Epidermal melanocyte (primary cell): ENCODE measurements around the gene BCL2.

Experiments used
- DNase-seq: peaks from one replicate; pipeline ENCODE4 v3.0.0; 2011; ENCODE audit warnings: low spot score; ENCODE audit not compliant: insufficient read length

Gene BCL2

GRCh38 chr18:63311118-63312018 is 8.2 kb downstream of the BCL2 start:
- DNase-seq = no peak

- DNase-seq = no peak
Measured at GRCh38 chr18:63309422-63309821, 10.1 kb downstream of the BCL2 start.

- DNase-seq = no peak
Measured at GRCh38 chr18:63307551-63308200, 11.9 kb downstream of the BCL2 start.

GRCh38 chr18:63306819-63307550 is 12.6 kb downstream of the BCL2 start:
- no peak for DNase-seq

GRCh38 chr18:63306249-63306648 is 13.3 kb downstream of the BCL2 start:
- no peak for DNase-seq

GRCh38 chr18:63303547-63303946 is 16.0 kb downstream of the BCL2 start:
- DNase-seq = no peak

GRCh38 chr18:63302636-63303405 is 16.7 kb downstream of the BCL2 start:
- no peak for DNase-seq

- no peak for DNase-seq
Measured at GRCh38 chr18:63302220-63302619, 17.3 kb downstream of the BCL2 start.

- no peak for DNase-seq
Measured at GRCh38 chr18:63301434-63301833, 18.1 kb downstream of the BCL2 start.

GRCh38 chr18:63299837-63300745 is 19.5 kb downstream of the BCL2 start:
- no peak for DNase-seq

- no peak for DNase-seq
Measured at GRCh38 chr18:63298400-63299365, 20.9 kb downstream of the BCL2 start.

- DNase-seq = no peak
Measured at GRCh38 chr18:63297687-63298399, 21.7 kb downstream of the BCL2 start.

GRCh38 chr18:63293935-63294334 is 25.6 kb downstream of the BCL2 start:
- no peak for DNase-seq

GRCh38 chr18:63292831-63293683 is 26.5 kb downstream of the BCL2 start:
- no peak for DNase-seq

- no peak for DNase-seq
Measured at GRCh38 chr18:63291278-63291677, 28.3 kb downstream of the BCL2 start.

GRCh38 chr18:63290821-63291200 is 28.8 kb downstream of the BCL2 start:
- DNase-seq = no peak

GRCh38 chr18:63290166-63290820 is 29.3 kb downstream of the BCL2 start:
- DNase-seq = no peak
